Embryonic facial prominence (tissue), 1 donor: ENCODE measurements around the gene CHCHD10.

Source experiments
- DNase-seq: peaks from one replicate; pipeline ENCODE4 v3.0.0-alpha.2; 2016; ENCODE audit errors: extremely low spot score

The CHCHD10 gene

GRCh38 chr22:23772649-23773473 is 5.1 kb upstream of the CHCHD10 start, which contains the start of gene MMP11:
Gene MMP11 (plus strand): TSS chr22:23772849. CDS start chr22:23772871, 22 bp downstream.
- no peak for DNase-seq

DNA sequence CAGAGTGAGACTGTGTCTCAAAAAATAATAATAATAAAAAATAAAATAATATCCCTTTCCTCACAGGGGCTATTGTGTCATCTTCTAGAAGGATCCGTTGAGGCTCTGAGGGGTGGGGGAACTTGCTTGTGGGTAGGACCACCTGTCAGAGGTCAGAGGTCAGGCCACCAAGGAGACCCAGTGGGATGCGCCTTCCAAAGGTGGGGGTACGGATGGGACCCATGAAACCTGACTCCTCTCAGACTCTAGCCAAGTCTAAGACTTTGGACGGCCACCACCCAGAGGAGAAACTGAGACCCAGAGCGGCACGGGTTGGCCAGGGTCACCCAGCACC is 4.5 kb upstream of the CHCHD10 start:
- no peak for DNase-seq

DNA sequence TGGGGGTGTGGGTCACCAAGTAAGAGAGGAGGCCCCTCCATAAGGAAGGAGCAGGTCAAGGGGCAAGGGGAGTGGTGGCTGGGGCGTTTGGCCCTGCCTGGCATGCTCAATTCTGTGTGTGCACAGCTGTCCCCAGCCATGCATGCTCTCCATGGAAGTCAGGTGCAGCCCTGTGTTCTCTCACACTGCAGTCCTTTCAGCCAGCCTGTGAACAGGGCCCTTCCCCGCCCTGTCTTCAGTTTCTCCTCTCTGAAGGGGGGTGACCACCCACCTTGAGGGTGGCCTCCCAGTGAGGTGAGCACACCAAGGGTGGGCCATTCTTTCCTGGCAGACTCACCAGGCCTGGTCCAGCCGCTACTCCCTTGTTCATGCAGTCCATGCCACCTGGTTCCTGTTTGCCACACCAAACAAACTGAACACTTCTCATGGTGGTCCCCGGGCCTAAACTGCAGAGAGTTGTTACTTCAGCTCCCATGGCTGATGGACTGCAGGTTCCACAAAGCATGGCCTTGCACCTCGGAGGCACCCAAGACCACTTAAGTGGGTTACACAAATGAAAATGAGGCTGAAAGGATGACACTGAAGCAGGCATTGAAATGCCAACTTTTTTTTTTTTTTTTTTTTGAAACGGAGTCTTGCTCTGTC is 1.7 kb upstream of the CHCHD10 start:
- no peak for DNase-seq

- DNase-seq, result no peak
Measured at GRCh38 chr22:23767303-23767672, 484 bp downstream of the CHCHD10 start.

DNA sequence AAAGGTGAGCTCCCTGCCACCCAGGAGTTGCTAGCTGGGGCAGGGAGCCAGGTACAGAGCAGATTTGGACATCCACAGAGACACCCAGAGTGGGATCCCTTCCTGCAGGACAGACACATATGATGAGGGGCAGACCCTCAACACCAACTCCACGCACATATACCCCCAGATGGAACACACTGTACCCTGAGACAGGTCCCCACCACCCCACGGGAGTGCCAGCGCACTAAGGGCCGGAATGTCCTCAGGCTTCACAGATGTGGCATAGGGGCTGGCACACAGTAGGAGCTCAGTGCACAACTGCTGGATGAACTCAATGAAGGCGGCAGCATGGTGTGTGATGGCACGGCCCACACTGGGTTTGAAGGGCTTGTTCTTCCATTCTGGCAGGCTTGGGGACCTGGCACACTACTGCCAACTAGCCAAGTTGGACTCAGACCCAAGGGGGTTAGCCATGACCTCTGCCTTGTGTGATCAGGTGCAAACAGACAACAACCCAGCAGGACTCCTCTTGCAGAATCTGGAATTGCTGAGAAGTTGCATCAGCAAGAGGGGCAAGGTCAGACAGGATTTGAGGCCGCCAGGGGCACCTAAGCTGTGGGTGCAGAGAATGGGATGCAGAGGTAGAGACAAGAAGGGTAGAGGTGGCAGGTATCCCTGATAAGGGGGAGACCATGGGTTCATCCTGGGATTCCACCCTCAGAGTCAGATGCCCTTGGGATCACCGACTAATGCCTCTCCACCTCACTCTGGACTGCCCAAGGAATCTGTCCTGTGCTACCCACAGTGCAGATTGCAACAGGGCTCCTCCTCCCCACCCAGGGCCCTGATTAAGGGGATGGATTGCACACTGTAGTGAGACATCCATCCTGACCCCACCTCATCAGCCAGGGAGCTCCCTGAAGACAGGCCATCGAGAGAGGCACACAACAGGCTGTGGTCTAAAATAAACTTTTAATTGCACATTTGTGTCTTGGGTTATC is 2.6 kb downstream of the CHCHD10 start:
- no peak for DNase-seq

- no peak for DNase-seq
Measured at GRCh38 chr22:23763954-23764353, 3.8 kb downstream of the CHCHD10 start.

DNA sequence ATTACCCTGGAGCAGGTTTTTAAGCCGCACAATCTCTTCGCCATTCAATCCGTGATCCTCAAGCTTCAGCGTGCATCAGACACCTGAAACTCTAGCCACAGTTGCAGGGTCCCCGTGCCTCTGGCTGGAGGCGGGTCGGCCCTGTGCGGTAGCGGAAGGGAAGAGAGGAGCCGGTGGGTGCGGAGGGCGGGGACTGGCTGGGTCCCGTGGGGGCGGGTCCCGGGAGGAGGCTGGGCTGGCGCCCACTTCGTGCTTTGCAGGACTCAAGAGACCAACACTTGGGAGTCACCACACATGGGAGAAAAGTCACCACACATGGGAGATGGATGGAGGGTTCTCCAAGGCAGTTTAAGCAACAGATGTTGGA is 4.2 kb downstream of the CHCHD10 start:
- no peak for DNase-seq

DNA sequence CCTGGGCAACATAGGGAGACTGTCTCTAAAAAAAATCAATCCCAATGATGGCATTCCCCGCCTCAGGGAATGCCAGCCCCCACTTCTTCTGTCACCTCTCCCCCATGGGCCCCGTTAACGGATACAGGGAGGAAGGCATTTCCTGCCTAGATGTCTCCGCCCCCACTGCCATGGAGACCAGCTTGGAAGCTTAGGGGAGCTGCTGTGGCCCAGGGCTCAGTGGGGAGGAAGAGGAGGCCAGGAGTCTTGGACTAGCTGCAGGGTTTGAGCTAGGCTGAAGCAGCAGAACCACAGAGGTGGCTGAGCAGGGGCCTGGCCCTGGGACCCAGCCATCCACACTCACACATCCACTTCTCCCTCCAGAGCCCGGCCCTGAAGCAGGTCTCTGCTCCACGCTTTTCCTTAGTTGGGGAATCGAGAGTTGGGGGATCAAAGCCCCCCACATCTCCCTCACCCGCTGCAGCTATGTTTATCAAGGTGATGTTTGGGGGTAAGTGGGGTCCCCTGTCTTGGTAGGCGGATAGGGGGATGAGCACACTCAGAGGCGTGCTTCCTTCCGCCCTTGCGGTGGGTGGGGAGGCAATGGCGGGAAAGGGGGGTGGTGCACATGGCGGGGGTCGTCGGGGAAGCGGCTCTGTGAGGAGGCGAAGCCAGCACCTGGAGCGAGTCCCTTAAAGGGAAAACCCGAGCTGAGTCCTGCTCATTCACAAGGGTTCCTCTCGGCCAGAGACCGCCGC is 4.8 kb downstream of the CHCHD10 start, which contains the start of gene C22orf15:
TSS of gene C22orf15 (plus strand) at position 149 of the 737 bp plus-strand sequence. CDS start at position 466, 317 bp downstream.
- DNase-seq, result no peak

DNA sequence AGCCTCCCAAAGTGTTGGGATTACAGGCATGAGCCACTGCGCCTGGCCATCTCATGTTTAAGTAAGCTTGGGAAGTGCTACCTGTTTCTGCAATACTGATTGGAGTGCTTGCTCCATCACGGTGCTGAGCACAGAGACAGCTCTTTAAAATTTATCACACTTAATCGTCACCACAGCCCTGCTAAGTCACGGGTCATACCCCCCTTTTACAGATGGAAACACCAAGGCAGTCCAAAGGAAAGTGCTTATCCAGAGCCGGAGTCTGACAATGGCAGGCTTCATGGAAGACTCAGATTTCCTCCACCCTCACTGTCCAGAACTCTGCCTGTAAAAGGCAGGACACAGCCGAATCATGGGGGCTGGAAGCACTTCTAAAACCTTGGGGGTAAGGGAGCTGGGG is 7.7 kb downstream of the CHCHD10 start:
- DNase-seq, result no peak

GRCh38 chr22:23759566-23759965 is 8.2 kb downstream of the CHCHD10 start:
- DNase-seq, result no peak

DNA sequence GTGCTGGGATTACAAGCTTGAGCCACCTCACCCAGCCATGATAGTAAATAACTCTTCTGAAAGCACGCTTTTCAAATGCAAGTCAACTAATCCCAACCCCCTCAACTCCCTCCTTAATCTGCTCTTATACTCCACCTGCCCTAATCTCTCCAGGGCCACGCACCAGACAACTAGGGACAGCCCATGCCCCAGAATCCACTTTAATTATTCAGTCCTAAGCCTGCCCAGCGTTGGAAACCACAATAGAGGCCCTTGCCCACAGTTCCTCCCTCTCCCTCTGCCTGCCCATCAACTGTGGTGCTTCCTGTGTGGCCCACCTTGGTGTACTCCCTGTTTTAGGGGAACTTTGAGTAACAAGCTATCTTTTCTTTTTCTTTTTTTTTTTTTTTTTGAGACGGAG is 10.9 kb downstream of the CHCHD10 start:
- DNase-seq, result no peak

DNA sequence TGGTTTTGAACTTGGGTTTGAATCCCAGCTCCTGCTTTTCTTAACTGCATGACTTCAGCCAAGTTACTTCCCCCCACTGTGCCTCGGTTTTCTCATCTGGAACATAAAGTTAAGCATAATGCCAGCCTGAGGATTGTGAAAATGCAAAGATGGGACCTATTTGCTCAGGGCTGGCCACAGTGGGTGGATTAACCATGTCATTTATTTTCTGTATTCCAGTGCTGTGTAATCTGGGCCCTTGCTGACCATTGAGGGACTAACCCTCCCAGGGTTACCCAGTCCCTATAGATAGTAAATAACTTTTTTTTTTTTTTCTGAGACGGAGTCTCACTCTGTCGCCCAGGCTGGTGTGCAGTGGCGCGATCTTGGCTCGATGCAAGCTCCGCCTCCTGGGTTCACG is 12.1 kb downstream of the CHCHD10 start:
- no peak for DNase-seq

DNA sequence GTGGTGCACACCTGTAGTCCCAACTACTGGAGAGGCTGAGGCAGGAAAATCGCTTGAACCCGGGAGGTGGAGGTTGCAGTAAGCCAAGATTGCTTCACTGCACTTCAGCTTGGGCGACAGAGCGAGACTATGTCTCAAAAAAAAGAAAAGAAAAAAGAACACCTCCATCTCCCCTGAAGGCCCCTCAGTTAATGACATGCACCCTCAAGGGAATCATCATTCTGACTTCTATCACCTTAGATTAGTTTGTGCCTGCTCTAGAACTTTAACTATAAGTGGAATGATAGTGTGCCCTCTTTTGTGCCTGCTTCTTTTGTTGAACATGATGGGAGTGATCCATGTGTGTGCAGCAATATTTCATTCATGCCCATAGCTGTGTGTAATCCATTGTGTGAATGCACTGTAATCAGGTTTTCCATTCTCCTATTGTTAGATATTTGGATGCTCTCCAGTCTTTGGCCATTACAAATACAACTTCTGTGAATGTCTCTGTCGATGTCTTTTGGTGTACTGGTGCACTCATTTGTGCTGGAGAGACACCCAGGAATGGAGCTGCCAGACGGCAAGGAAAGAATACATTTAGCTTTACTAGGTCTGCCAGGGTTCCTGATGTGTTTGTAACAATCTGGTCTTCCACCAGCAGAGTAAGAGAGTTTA is 12.7 kb downstream of the CHCHD10 start:
- DNase-seq, result no peak

GRCh38 chr22:23754220-23754919 is 13.4 kb downstream of the CHCHD10 start, which contains the start of gene VPREB3:
Gene VPREB3 (minus strand): TSS chr22:23754425. CDS start chr22:23754363, 62 bp downstream.
- DNase-seq, result no peak

GRCh38 chr22:23753385-23753784 is 14.4 kb downstream of the CHCHD10 start:
- no peak for DNase-seq

GRCh38 chr22:23752750-23753149 is 15.0 kb downstream of the CHCHD10 start:
- no peak for DNase-seq

DNA sequence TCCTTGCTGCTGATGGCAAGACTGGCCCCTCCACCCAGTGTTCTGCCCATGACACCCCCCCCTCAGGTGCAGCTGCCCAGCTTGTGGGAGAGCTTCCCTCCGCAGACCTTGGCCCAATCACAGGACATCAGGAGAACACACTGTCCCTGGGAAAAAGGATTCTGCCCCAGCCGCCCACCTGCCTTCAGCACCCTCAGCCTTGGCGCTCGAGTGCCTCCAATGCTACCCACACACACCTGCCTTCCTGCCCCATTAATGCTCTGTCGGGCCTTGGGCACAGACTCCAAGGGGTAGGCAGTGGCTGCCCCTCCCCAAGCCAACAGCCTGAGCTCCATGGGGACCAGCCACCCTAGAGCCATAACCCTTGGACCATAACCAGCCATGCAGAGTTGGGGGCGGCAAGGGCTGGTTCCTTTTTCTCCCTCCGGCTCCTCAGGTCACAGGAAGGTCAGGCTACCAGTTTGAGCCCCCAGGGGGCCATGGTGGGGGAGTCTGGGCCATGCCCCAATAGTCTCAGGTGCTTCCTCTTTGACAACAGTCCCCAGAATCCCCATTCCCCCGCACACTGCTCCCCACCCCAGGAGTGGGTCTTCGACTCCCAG is 15.6 kb downstream of the CHCHD10 start:
- no peak for DNase-seq

- DNase-seq, result no peak
Measured at GRCh38 chr22:23751441-23751996, 16.3 kb downstream of the CHCHD10 start.

GRCh38 chr22:23750714-23751440 is 16.9 kb downstream of the CHCHD10 start, which contains the start of gene ZNF70:
Gene ZNF70 (minus strand): TSS chr22:23751112. CDS start chr22:23745140, 5,972 bp downstream.
- DNase-seq, result peak; percentile 55
